Effector CD4-positive, alpha-beta T cell (primary cell): ENCODE data around the gene CENPX.

Source experiments
- DNase-seq: peaks from one replicate; pipeline ENCODE4 v3.0.0-alpha.2; 2020

The CENPX gene

DNA sequence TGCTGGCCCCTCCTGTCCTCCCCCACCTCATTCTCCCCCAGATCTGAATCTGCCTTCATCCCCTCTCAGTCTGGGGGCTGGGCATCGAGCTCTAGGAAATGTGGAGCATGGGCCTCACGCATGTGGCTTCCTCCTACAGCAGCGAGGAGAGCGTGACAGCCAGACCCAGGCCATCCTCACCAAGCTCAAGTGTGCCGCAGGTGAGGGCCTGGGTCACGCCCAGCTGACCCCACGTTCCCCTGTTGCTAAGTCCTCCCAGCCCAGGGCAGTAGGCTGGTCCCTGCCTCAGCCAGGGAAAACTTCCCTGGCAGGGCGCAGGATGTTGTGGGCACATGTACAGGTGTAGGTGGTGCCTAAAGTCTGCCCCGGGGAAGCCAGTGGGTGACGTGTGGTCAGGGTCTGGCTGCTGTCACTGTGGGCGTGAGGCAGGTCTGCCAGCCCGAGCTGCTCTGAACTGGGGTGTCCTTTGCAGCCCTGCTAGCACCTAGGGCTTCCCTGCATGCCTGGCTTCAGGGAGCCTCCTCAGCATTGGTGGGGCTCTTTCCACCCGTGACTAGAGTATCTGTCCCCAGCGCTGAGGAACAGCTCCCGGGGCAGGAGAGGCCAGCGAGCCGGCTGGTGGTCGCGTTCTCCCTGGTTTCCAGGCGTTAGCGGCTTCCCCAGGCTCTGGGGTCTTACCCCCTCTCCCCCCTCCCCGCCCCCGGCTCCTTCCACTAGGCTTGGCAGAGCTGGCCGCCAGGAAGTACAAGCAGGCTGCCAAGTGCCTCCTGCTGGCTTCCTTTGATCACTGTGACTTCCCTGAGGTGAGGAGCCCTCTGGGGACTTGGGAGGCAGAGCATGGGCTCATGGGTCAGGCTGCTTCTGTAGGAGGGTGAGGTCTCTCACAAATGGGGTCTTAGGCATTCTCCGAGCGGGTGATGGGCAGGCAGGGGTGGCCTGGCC is 32.6 kb upstream of the CENPX start:
- no peak for DNase-seq

DNA sequence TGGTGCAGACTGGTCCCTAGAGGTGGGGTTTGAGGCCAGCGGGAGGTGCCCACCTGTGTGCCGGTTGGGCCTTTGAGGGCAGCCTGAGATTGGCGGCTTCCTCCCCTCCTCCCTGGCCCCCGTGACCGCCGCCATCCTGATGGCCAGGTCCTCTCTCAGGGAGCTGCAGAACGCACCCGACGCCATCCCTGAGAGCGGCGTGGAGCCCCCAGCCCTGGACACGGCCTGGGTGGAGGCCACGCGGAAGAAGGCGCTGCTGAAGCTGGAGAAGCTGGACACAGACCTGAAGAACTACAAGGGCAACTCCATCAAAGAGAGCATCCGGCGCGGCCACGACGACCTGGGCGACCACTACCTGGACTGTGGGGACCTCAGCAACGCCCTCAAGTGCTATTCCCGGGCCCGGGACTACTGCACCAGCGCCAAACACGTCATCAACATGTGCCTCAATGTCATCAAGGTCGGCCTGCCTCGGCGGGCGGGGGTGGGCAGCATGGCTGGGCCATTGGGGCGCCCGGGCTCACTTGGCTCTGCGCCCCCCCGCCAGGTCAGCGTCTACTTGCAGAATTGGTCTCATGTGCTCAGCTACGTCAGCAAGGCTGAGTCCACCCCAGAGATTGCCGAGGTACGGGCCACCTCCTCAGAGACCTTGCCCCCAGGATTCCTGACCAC is 31.8 kb upstream of the CENPX start:
- peak; percentile 1 for DNase-seq

DNA sequence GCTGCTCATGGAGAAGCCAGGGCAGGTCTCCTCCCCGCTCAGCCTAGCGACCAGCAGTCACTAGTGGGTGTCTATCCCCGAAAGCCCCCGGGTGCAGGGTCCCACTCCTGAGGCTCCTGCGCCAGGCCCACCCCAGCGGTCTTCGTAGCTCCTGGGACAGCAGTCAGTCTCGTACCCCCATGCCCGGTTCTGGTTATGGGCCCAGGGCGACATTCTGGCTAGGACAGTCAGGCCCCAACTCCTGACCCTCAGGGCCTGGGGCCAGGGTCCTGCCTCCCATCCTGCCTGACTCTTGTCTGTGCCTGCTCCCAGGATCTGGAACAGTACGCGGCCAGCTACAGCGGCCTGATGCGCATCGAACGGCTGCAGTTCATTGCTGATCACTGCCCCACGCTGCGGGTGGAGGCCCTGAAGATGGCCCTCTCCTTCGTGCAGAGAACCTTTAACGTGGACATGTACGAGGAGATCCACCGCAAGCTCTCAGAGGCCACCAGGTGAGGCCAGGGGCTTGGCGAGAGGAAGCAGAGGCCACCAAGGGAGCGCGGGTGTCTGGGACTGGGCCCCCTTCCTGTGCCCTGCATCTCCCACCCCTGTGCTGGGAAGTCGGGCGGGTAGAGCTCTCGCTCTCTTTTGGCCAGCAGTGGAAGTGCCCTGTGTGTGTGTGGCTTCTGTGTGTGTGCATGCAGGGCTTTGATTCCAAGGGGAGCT is 31.0 kb upstream of the CENPX start:
- no peak for DNase-seq

DNA sequence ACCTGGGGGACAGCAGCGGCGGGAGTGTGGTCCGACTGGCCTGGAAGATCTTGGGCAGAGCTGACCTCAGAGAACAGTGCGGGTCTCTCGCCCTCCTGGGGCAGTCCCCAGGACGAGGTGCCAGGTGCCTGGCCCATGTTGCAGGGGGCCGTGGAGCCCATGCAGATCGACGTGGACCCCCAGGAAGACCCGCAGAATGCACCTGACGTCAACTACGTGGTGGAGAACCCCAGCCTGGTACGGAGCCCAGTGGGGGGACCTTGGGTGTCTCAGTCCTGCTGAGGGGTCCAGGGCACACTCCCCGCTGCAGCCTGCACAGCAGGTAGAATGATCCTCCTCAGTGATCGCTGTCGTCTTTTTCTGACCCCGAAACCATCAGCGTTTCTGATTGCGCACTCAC is 30.5 kb upstream of the CENPX start:
- DNase-seq = peak; percentile 1

DNA sequence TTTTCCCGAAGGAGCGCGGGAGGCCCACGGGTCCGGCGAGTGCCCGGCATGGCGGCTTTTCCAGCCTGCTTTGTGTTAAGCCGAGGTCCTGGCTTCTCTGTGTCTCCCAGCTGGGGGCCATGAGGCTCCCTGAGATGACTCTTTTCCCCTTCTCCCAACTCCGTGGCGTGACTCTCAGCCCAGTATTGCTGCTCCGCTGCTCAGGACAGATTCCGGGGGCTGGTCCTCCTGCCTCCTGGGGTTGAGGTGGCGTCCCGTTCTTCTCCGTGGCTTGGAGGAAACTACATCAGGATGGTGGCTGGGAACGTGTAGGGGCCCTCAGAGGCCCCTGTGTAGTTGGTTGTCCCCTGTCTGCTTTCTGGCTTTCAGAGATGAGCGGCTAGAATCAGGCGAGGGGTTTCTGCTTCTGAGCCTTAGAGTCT is 30.0 kb upstream of the CENPX start:
- no peak for DNase-seq

DNA sequence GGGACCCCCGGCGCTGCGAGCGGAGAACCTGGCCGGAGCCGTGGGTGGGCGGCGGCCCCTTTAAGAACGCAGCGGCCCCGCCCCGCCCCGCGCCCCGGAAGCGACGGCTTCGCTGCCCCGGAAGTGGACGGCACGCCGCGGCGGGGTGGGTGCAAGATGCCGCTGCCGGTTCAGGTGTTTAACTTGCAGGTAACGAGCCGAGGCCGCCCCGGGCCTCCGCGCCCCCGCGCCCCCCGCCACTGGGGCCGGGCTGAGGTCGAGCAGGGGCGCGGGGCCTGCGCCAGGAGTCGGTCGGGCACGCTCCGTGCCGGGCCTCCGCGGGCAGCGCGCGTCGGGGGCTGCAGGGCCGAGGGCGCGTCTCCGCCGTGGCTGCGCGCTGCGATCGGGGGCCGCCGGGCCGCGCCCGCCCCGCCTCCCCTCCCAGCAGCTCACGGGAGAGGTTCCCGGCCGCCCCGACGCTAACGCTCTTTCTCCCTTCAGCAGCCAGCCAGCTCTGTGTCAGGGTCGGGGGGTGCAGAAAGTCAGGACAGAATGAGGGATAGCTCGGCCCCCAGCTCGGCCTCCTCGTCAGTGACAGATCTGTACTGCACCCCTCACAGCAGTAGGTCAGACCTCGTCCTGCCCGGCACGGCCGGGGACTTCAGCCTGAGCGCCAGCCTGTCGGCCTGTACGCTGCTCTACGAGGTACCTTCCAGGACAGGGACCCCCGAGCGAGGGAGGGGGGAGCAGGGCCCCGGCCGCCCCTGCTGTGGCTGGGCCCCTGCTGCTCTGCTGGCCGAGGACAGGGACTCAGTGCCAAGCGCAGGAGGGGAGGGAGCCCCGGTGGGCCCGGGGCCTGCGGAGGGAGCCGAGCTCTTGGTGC is 29.3 kb upstream of the CENPX start, which contains the start of the genes GPS1 and RFNG:
Gene GPS1 (plus strand): TSS at position 123 of the 862 bp plus-strand sequence. CDS start 34 bp downstream, at position 157.
Gene RFNG (minus strand): TSS at position 36 of the 862 bp plus-strand sequence. CDS start 45 bp downstream, outside the sequence.
- DNase-seq = peak; percentile 79

DNA sequence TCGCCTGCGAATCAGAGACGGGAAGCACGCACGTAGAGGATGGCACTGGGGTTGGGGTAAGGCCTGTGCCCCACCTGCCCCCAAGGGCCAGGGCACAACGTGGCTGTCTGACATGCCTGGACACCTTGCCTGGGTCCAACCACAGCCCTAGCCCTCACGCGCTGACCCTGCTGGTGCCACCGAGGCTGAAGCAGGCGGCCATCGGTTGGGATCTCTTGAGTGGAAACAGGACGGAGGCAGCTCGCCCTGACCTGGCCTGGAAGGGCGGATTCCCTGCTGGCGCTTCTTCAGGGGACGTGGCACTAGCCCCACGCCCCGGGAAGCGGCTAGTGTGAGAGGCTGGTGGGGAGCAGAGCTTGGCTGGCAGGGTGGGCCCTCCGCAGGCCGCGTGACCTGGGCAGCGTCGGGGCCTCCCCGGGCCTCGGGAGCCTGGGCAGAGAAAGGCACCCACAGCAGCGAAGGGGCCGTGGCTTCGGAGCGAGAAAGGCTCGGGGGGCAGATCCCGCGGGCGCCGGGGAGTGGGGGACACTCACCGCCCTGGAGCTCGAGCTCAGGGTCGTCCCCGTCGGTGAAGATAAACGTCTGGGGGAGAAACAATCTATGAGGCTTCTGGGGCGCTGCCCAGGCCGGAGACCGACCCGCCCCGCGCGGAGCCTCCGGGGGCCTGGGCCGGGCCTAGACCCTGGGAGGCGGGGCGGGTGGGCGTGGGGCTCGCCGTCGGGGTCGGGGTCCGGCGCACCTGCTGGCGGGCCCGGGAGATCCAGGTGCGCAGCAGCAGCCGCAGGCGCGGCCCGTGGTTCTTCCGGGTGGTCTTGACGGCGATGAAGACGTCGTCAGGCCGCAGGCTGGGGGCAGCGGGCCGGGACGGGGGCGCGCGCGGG is 28.3 kb upstream of the CENPX start:
- DNase-seq = peak; percentile 2

DNA sequence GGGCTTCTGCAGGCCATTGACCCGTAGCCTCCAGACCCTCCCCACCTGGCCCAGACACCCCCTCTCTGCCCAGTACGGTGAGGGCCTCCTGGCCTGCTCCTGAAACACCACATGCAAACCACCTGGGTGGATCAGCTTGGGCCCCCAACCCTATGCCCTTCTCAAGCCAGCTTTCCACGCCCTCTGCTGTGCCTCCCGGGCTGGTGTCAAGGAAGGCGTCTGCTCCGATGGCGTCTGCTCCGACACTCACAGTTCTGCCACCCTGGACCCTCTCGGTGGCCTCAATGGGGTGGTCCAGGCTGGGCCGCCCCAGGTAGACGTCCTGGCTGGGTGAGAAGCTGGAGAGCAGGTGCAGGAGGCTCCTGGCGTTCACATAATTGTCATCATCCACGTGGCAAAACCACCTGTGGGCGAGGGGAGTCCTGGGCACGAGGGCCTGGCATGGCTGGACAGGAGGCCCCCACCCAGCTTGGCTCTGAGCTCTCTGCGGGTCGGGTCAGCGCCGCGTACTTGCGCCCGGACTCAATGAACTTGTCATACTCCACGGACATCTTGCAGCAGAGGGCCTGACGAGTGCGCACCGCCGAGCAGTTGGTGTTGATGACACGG is 27.6 kb upstream of the CENPX start:
- DNase-seq = peak; percentile 1

DNA sequence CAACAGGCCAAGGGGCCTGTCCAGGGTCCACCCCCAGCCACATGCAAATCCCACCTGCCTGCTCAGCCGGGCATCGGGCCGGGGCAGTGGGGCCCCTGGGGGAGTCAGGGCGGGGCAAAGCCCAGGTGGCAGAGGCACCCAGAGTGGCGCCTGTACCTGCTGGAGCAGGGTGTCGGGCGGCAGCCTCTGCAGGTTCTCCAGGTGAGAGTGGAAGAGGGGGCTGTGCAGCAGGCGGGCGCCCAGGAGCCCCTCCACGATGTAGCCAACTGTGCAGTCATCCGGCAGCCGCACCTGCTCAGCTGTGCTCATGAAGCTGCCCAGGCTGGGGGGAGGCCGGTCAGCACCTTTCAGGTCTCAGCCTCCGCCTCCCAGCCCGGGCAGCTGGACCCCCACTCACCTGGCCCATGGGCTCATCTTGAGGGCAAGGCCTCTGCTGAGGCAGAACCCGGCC is 26.9 kb upstream of the CENPX start:
- no peak for DNase-seq

DNA sequence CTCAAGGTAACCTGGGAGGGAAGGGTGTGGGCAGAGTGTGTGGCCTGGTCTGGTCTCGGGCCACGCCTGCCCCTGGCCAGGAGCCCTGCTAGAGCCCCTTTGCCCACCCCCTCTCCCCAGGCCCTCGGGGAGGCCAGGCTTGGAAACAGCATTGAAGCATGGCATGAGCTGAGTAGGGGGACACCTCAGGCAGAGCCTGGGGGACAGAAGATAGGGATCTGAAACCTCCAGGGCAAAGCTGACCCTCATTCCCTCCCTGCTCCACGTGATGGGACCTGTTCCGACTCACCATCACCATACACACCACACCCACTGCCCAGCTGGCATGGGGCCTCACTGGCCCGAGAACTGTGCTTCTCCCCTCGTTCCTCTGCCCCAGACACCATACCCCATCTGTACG is 26.4 kb upstream of the CENPX start:
- no peak for DNase-seq

DNA sequence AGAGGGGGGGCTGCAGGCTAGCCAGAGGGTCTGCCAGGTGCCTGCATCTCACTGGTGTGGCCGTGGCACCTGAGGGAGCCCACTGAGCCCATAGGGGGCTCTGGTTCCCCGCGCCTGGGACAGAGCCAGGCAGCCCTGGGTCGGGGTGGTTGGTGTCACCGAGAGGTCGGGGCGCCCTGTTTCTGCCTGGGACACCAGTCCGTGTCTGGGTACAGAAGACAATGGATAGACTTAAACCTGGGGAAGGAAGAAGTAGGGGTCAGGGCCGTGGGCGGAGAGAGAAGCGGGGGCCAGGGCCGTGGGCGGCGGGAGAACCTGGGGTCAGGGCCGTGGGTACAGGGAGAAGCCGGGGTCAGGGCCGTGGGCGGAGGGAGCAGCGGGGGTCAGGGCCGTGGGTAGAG is 25.9 kb upstream of the CENPX start:
- no peak for DNase-seq

DNA sequence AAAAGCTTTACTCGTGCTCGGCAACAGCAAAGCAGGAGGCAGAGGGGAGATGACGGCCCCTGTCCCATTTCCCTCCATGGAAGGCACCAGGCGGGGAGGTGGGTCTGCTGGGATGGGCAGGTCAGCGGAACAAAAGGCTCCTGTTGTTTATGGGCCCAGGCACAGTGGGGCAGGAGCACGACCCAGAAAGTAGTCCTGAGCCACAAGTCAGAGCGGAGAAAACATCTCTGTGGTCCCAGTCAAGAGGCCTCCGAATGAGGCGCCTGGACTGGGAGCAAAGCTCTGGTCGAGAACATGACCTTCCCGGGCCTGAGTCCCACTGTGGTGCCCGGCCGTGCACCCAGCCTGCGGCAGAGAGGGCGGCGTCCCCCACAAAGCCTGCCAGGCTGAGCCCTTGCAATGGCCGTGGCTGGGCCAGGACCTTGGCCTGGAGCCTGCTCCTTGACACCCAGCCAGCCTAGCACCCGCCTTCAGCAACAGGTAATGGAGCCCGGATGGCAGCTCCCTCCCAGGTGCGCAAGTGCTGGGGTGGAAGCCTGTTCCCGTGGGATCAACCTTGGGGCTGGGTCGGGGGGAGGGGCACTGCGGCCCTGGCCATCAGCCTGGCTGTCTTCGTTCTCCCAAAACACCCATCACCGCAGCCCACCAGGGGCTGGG is 25.4 kb upstream of the CENPX start:
- no peak for DNase-seq

DNA sequence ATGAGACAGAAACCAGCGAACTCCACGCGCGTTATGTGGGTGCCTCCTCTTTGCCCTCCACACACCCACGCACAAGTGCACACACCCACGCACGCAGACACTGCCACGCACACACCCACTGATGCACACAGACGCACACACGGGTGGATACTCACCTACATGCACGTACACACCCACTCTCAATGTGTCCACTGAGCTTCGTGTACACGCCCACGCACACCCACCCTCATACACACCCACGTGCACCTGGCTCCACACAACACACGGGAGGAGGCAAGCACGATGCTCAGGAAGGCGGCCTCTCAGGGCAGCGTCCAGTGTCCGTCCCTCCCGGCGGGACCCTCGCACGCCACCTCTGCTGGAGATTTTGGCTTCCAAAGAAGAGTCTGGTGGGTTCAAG is 24.7 kb upstream of the CENPX start:
- DNase-seq = no peak

DNA sequence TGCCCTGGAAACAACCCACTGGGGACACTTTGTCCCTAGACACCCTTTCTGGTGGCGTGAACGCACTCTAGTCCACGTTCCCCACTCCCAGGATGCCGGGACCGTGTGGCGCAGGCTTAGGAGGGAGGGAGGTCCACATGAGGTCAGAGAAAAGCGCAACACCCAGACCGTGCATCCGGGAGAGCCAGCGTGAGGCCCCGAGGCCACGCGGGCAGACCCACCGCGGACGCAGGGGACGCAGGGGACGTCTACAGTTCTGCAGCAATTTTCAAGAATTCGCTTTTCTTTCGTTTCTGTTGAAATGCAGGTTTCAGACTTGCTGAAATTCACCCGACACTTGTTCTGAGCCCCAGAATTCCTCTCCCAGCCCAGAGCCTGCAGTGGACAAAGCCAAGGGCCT is 24.2 kb upstream of the CENPX start:
- no peak for DNase-seq

DNA sequence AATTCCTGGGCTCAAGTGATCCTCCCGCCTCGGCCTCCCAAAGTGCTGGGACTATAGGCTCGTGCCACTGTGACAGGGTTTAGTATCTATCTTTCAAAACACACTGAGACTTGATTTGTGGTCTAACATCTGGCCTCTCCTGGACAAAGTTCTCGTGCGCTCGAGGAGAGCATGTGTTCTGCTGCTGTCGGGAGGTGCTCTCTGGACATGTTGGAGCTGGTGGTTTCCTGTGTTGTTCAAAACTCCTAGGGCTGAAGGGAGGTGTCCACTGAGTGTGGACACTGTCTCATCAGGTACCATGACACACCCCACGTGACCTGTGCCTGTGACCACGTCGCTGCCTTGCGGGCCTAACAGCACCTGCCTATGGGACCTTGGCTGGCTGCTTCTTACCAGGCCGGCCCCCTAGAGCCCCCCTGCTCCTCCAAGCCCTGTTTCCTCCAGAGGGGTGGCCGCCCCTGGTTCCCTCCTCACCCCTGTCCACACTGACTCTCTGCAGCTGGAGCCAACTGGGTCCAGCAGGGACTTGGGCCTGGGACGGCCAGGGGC is 23.3 kb upstream of the CENPX start:
- DNase-seq = no peak

DNA sequence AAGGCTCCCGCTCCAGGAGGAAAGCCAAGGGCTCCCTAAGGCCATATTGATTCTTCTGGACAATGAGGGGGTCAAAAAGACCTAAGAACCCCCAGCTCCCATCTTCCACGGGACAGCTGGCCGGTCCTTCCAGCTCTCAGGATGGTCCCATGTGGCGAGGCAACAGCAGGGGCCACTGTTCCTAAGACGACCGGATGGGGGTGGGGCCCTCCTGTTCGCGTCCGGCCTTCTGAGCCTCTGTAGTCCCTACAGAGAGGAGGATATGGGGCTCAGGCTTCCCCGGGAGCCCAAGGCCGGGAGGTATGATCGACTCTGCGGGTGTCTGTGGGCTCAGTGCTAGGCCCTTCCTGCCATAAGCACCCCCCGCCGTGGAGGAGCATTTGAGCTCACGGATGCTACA is 20.8 kb upstream of the CENPX start:
- no peak for DNase-seq

DNA sequence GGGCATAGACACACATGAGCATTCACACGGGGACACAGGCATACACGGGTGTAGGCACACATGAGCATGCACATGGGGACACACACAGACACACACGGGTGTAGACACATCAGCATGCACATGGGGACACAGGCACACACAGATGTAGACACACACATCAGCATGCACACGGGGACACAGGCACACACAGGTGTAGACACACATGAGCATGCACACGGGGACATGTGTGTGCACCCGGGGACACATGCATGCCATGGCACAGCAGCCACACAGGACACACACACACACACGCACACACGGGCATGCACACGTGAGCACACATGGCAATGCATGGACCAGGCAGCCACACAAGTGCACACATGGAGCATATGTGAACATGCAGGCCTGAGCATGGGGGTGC is 20.0 kb upstream of the CENPX start:
- no peak for DNase-seq

DNA sequence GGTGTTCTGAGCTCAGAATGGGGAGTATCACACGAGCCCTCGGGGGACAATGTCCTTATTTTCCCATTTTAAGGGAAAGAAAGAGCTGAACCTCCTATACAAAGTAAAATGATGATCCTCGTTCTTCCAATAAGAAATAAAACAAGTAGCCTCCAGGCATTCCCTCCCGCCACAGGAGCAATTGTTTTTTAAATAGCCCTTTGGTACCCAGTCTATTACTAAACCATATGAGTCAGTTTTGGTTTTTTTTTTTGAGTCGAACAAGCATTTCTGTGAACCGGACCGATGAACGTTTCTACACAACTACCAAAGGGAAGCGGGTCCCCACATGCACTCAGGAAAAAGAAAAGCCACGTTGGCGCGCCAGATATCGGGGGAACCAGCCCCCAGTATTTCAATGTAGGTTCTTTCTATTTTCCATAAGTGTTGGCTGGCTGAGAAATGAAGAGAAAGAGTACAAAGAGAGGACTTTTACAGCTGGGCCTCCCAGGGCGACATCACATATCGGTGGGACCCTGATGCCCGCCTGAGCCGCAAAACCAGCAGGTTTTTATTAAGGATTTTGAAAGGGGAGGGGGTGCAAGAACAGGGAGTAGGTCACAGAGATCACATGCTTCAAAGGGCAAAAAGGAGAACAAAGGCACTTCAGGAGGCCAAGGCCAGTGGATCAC is 18.6 kb upstream of the CENPX start:
- DNase-seq = no peak

DNA sequence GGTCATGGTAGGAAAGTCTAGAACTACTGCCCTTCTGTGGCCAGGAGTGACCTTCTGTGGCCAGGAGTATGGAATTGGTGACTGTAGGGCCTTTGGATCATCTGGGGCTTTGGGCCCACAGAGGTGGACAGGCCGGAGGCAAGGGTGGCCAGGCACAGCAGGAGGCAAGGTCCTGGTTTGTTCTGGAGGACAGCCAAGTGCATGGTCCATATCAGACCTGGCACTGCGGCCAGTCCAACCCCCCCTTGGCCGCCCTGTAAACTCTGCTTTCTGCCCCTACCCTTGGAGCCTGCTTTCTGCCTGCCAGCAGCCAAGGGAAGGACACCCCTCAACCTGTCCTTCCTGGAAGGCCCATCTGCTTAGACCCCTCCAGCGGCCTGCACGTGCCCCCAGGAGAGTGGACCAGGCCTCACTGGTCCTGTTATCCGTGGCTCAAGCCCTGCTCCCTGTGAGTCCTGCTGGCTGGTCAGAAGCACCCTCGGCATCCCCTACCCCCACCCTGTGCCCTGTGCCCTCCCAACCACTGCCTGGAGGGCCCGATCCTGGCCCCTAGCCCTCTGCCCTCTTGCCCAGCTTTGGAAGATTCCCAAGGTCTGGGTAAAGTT is 17.1 kb upstream of the CENPX start:
- DNase-seq = no peak
